Measurements from ENCODE around the gene CTNNBL1. TPM values are rescaled to one million over a fixed set of nuclear protein-coding genes. Genes with fewer than 3 reads are reported as not detected.
A peak's percentile ranks its signal among the peaks of the same experiment; 100 is the strongest.
"Not testable (repeated sequence)": the region's sequence is repeated elsewhere in the genome, so short reads cannot be mapped to it uniquely, and the experiment has no call there.

CTNNBL1 gene
- total RNA-seq, 1 donor from 2014 or later: 30.0 TPM

- FAIRE-seq: no peak
- no peak for TF ChIP-seq CTCF (IDR thresholded peaks at IDR 0.05; ENCODE audit: insufficient read depth, low read length, severe bottlenecking)
- peak; percentile 48 for DNase-seq (ENCODE audit: low read depth)
- H3K4me3 ChIP-seq (ENCODE audit: low read depth, low read length): no peak overlapping the region
- H3K36me3 ChIP-seq (ENCODE audit: control insufficient read depth, insufficient read depth, low read length): no peaks in the 10 kb centered on the region
- H3K27me3 ChIP-seq (ENCODE audit: control insufficient read depth, insufficient read depth, low read length): no peaks in the 10 kb centered on the region
Observed at GRCh38 chr20:37711001-37711400, 17.2 kb downstream of the CTNNBL1 start.

GRCh38 chr20:37711994-37712964 is 18.4 kb downstream of the CTNNBL1 start:
- FAIRE-seq: no peak
- TF ChIP-seq CTCF (IDR thresholded peaks at IDR 0.05; ENCODE audit: insufficient read depth, low read length, severe bottlenecking): no peak

GRCh38 chr20:37713396-37713795 is 19.6 kb downstream of the CTNNBL1 start:
- Histone ChIP-seq H3K36me3 (ENCODE audit: control insufficient read depth, insufficient read depth, low read length) (no peaks in the 10 kb centered on the region), H3K27me3 (ENCODE audit: control insufficient read depth, insufficient read depth, low read length) (no peaks in the 10 kb centered on the region), H3K4me3 (ENCODE audit: low read depth, low read length) (no peak overlapping the region)
- DNase-seq (ENCODE audit: low read depth): no peak
- TF ChIP-seq CTCF (IDR thresholded peaks at IDR 0.05; ENCODE audit: insufficient read depth, low read length, severe bottlenecking): no peak
- FAIRE-seq: no peak

More at GRCh38 chr20:37711994-37712964, 18.4 kb downstream of the CTNNBL1 start:
- no peak for DNase-seq (ENCODE audit: low read depth)
- Histone ChIP-seq H3K27me3 (ENCODE audit: control insufficient read depth, insufficient read depth, low read length) (no peaks in the 10 kb centered on the region), H3K4me3 (ENCODE audit: low read depth, low read length) (no peak overlapping the region), H3K36me3 (ENCODE audit: control insufficient read depth, insufficient read depth, low read length) (no peaks in the 10 kb centered on the region)

- peak; percentile 66 for DNase-seq (ENCODE audit: low read depth)
- H3K4me3 ChIP-seq (ENCODE audit: low read depth, low read length): no peak overlapping the region
- H3K36me3 ChIP-seq (ENCODE audit: control insufficient read depth, insufficient read depth, low read length): no peaks in the 10 kb centered on the region
- FAIRE-seq: no peak
- no peak for TF ChIP-seq CTCF (IDR thresholded peaks at IDR 0.05; ENCODE audit: insufficient read depth, low read length, severe bottlenecking)
- H3K27me3 ChIP-seq (ENCODE audit: control insufficient read depth, insufficient read depth, low read length): no peaks in the 10 kb centered on the region
Observed at GRCh38 chr20:37714978-37715672, 21.3 kb downstream of the CTNNBL1 start.

GRCh38 chr20:37721751-37722150 is 27.9 kb downstream of the CTNNBL1 start:
- FAIRE-seq: no peak
- H3K27me3 ChIP-seq (ENCODE audit: control insufficient read depth, insufficient read depth, low read length): no peaks in the 10 kb centered on the region
- no peaks in the 10 kb centered on the region for H3K36me3 ChIP-seq (ENCODE audit: control insufficient read depth, insufficient read depth, low read length)
- no peak for TF ChIP-seq CTCF (IDR thresholded peaks at IDR 0.05; ENCODE audit: insufficient read depth, low read length, severe bottlenecking)
- H3K4me3 ChIP-seq (ENCODE audit: low read depth, low read length): no peak overlapping the region
- DNase-seq (ENCODE audit: low read depth): no peak

GRCh38 chr20:37722312-37722711 is 28.5 kb downstream of the CTNNBL1 start:
- not testable (repeated sequence) for H3K27me3 ChIP-seq (ENCODE audit: control insufficient read depth, insufficient read depth, low read length); H3K36me3 ChIP-seq (ENCODE audit: control insufficient read depth, insufficient read depth, low read length); FAIRE-seq; H3K4me3 ChIP-seq (ENCODE audit: low read depth, low read length); DNase-seq (ENCODE audit: low read depth)

Measured in bronchial epithelial cell (primary cell).